Urinary bladder (tissue), 4 donors: Measurements from ENCODE around the gene RNF212B. TPM values are rescaled to one million over a fixed set of nuclear protein-coding genes. Genes with fewer than 3 reads are reported as not detected.

Experiments used
- DNase-seq: peaks from one replicate; pipeline ENCODE4 v3.0.0-alpha.2; 2015; ENCODE audit errors: extremely low spot score
- H3K27ac ChIP-seq: one replicate; pipeline ENCODE4 v1.5.1; 2013; ENCODE audit warnings: low read depth, mild to moderate bottlenecking, moderate library complexity
- H3K36me3 ChIP-seq: one replicate; pipeline ENCODE4 v1.6.1; 2013; ENCODE audit warnings: mild to moderate bottlenecking, moderate library complexity; ENCODE audit not compliant: insufficient read depth
- H3K4me1 ChIP-seq: one replicate; pipeline ENCODE4 v1.6.1; 2013; ENCODE audit warnings: mild to moderate bottlenecking, moderate library complexity; ENCODE audit not compliant: insufficient read depth
- H3K4me3 ChIP-seq: one replicate; pipeline ENCODE4 v1.5.1; 2013; ENCODE audit warnings: low read depth, low read length
- WGBS: extraction: QIAGEN DNeasy Blood & Tissue Kit; methylation state at CpG from one replicate; pipeline ENCODE4 v1.1.7; 2013; 5-methylcytosine and 5-hydroxymethylcytosine counted together
- polyA plus RNA-seq: library from polyadenylated mRNA; stranded (reverse); fragments of 200-250 nt; gene quantifications from one replicate; pipeline ENCODE4 v1.2.3, GENCODE V29; 2013
- total RNA-seq: library from RNA; depleted of rRNA; stranded (reverse); fragments of >200 nt; gene quantifications from one replicate; pipeline ENCODE4 v1.2.3, GENCODE V29; 2014
- donor health status: healthy with polysubstance abuse.
- donor health status: healthy.

The RNF212B gene
- total and polyA plus RNA-seq, 2 donors, result 0.41 TPM; not detected in 1

DNA sequence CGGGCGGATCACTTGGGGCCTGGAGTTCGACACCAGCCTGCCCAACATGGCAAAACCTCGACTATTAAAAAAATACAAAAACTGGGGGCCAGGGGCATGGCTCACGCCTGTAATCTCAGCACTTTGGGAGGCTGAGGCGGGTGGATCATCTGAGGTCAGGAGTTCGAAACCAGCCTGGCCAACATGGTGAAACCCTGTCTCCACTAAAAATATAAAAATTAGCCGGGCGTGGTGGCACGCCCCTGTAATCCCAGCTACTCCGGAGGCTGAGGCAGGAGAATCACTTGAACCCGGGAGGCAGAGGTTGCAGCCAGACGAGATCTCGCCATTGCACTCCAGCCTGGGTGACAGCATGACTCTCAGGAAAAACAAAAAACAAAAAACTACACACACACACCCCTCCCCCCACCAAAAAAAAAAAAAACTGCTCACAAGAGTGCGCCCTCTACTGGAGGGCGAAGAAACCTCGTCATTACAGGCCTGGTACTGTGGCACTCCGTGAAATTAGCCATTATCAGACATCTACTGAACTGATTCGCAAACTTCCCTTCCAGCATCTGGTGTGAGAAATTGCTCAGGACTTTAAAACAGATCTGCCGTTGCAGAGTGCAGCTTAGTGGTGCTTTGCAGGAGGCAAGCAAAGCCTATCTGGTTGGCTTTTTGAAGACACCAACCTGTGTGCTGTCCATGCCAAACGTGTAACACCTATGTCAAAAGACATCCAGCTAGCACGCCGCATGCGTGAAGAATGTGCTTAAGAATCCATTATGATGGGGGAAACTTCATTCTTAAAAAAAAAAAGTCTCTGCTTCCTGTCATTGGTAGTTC, 57.2 kb downstream of the RNF212B start:
- no peaks in the 10 kb centered on the region for H3K36me3 ChIP-seq
- H3K27ac ChIP-seq, result no peak overlapping the region
- H3K4me1 ChIP-seq, result no peaks in the 10 kb centered on the region
- WGBS, result 30% methylated on average over 24 of the region's 24 CpGs
- DNase-seq, result no peak
- H3K4me3 ChIP-seq, result no peak overlapping the region

DNA sequence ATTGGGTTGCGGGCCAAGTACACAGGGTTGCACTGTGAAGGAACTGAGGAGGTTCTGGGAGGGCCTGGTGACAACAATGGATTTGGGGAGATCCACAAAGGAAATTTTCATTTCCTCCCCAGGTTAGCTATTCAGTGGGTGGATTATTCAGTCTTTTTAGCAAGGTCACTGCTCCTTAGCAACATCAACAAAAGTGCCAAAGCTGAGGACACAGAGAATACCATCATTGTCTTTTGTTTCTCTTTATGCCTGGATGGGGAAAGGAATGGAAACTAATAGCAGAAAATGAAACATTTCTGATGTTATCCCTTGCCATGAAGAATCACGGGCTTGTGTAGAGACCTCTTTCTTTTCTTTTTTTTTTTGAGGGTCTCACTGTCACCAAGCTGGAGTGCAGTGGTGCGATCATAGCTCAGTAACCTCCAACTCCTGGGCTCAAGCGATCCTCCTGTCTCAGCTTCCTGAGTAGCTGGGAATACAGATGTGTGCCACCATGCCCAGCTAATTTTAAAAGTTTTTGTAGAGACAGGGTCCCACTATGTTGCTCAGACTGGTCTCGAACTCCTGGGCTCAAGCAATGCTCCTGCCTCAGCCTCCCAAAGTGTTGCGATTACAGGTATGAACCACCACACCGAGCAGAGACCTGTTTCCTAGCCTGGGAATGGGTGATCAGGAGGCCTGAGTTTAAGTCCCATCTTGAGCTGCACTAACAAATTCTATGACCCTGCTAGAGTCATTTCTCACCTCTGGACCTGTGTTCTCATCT, 58.5 kb downstream of the RNF212B start:
- H3K36me3 ChIP-seq, result no peaks in the 10 kb centered on the region
- no peak overlapping the region for H3K4me3 ChIP-seq
- no peak for DNase-seq
- no peak overlapping the region for H3K27ac ChIP-seq
- H3K4me1 ChIP-seq, result no peaks in the 10 kb centered on the region
- WGBS, result 92% methylated on average over 7 of the region's 7 CpGs

DNA sequence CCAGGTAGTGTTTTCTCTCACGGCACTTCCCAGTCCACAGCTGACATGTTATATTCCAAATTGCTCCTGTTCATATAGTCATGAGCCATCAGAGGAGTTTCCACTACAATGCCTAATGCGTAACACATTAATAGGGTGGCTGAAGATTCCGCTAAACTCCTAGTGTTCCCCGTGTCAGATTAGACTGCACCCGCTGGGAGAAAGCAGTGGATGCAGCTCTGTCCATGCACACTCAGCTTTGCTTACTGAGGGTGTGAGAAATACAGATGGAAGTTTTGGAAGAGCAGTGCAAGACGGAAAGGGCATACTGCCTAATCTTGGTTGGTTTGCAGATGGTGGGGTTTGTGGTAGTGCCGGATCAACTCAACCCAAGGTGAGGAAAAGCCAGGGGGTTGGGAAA, 59.4 kb downstream of the RNF212B start:
- Histone ChIP-seq H3K27ac (no peak overlapping the region), H3K36me3 (no peaks in the 10 kb centered on the region), H3K4me1 (no peaks in the 10 kb centered on the region), H3K4me3 (no peak overlapping the region)
- DNase-seq, result no peak
- WGBS, result 93% methylated on average over 7 of the region's 7 CpGs

DNA sequence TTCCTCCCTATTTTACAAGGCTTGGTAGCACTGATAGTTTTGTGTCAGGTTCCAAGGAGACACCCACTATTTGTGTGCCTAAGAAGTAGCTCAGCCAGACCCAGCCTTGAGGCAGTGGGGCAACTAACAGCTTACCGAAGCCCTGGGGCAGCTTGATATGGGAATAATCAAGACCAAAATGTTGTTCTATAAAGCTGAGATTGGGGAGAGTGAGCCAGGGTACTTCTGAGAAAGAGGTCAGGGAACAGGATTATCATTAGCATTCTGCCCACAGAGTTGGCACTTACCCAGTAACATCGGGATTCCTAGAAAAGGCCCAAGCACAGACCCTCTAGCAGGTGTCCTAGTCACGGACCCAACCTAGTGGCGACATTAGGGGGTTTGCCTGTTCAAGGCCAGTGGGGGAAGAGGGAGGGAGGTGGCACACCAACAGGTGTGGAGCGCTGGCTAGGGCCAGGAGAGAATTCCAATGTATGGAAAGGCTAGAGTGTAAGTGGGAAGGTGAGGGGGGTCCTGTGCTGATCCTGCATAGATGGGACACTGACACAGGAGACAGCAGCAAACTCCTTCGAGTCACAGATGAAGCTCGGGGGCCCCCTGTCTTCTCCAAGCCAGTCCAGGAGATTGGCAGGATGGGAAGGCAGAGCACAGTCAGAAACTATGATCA, 60.0 kb downstream of the RNF212B start:
- Histone ChIP-seq H3K27ac (no peak overlapping the region), H3K4me1 (no peaks in the 10 kb centered on the region), H3K36me3 (no peaks in the 10 kb centered on the region), H3K4me3 (no peak overlapping the region)
- 91% methylated on average over 7 of the region's 7 CpGs for WGBS
- no peak for DNase-seq

DNA sequence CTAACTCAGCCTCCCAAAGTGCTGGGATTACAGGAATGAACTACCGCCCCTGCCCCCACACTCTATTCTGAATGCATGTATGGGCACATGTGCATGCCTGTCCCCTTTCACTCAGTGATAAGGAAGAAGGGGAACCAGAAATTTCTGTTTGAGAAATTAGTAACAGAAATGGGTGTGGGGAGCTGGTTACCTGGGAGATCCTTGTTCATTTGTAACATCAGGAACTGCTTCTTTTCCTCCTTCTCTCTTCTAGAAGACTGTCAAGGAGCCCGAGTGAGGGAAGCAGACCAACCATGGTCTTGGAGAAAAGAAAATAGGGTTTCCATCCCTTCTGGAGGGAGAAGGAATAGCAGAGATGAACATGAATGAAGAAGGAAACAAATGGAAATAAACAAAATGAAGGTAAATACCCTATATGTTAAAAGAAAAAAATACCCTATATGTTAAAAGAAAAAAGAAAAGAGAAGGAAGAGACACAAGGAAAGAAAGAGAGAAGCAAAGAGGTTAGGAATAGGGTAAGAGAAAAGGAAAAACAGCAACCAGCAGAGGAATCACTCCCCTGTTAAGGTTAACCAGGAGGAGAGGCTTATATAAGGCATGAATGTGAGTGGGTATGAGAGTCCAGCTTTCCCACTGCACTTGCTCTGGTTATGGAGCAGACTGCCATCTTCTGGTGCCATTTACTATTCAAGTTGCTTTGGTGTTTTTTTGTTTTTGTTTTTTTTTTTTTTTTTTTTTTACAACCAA, 61.6 kb downstream of the RNF212B start:
- 89% methylated on average over 2 of the region's 2 CpGs for WGBS
- DNase-seq, result peak; percentile 78
- Histone ChIP-seq H3K4me3 (no peak overlapping the region), H3K36me3 (no peaks in the 10 kb centered on the region), H3K27ac (peak overlapping the region; percentile 78), H3K4me1 (no peaks in the 10 kb centered on the region)

DNA sequence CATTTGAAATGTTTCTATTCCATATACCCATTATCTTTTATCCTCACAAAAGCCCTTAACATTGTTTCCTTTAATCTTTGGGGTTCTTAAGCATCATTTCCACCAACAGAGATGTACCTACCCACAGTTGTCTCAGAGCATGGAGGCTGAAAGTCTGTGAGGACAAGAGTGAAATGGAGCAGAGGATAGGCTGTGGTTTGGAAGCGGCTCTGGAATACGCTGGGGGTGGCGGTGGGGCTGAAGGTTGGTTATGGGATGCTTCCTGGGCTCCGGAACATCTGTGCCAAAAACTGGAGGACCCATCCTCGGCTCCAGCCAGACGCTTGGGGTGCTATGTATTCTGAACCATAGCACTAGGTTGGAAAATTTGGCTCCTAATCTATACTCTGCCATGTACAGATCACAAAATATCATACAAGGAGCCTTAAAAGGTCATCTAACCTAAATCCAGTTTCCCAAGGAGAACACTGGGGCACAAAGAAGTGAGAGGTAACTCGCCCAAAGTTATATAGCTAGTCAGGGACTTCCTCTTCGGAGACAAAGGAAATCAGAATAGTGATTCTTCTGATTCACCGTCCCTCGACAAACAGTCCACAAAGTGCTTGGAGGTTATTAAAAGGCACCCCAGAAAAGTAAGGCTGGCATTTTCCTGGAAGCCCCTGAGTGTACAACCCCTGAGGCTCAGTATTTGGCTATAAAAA, 62.4 kb downstream of the RNF212B start:
- Histone ChIP-seq H3K4me3 (peak overlapping the region; percentile 52), H3K4me1 (no peaks in the 10 kb centered on the region), H3K36me3 (no peaks in the 10 kb centered on the region), H3K27ac (peak overlapping the region; percentile 90)
- WGBS, result 61% methylated on average over 10 of the region's 10 CpGs
- no peak for DNase-seq

DNA sequence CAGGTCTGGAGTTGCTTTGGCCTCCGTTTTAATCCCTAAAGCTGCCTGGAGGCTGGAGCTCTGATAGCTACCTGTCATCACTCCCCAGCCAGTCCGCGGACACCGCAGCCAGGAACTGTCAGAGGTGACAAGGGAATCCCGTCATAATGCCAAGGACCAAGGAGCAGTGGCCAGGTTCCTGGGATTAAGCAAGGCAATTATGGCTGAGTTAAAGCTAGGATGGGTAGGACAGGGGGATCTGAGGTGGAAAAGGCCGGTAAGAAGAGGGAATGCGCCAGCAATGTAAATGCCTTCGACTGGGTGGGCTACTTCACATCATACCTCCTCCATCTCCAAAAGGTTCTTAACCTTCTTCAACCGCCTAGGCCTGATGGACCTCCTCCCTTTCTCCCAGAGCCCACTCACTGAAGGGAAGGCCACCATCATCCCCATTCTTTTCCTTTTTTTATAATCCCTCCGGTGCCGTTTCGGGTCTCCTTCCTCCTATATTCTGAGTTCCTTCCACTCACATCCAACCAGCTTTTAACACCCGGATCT, 63.0 kb downstream of the RNF212B start:
- Histone ChIP-seq H3K36me3 (no peaks in the 10 kb centered on the region), H3K4me3 (peak overlapping the region; percentile 52), H3K27ac (peak overlapping the region; percentile 90), H3K4me1 (no peaks in the 10 kb centered on the region)
- 3% methylated on average over 13 of the region's 13 CpGs for WGBS
- no peak for DNase-seq

DNA sequence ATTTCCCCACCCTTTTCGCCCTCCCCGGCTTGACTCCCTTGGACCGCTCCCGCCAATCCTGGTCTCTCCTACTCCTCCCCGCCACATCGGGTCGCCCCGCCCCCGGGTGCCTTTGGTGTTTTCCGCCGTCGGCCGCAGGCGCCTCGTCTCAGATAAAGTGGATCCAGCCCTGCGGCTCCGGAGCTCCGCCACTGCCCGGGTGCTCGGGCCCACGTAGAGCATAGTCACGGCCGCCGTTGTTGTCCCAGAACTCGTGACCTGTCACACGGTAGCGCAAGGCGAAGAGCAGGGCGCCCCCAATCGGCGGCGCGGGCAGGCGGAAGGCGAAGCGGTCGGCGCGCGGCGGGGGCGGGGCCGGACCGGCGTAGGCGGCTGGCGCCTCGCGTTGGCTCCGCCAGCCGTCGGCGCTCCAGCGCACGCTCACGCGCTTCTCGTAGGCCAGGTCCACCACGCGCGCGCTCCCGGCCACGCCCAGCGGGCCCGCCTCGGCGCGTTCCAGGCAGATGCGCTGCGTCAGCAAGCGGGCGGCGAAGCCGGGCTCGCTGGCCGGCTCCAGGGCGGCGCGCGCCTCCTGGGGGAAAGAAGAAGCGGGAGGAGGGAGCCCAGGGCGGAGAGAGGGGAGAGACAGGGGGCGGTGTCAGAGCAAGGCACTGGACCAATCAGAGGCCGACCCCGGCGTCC, 63.7 kb downstream of the RNF212B start:
- H3K4me1 ChIP-seq, result no peaks in the 10 kb centered on the region
- WGBS, result under 1% methylated on average over 87 of the region's 87 CpGs

DNA sequence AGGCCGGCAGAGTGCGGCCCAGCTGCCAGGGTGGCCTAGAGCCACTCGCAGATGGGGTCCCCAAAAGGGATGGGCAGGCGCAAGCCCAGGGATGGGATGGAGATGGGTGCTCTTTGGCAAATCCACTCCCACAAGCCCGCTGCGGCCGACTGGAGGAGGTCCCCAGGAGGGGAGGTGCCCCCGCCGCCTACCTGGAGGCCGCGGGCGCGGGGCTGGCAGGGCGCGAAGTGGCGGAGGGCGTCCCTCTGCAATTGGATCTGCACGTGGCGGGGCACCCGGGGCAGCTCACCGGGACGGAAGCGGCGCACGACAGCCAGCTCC, 64.2 kb downstream of the RNF212B start:
- Histone ChIP-seq H3K4me1 (no peaks in the 10 kb centered on the region), H3K36me3 (no peaks in the 10 kb centered on the region), H3K27ac (peak overlapping the region; percentile 90), H3K4me3 (peak overlapping the region; percentile 49)
- no peak for DNase-seq
- under 1% methylated on average over 25 of the region's 25 CpGs for WGBS

More for the DNA sequence above, 63.7 kb downstream of the RNF212B start:
- DNase-seq, result peak; percentile 93
- Histone ChIP-seq H3K4me3 (peak overlapping the region; percentile 52), H3K36me3 (no peaks in the 10 kb centered on the region), H3K27ac (peak overlapping the region; percentile 98)

DNA sequence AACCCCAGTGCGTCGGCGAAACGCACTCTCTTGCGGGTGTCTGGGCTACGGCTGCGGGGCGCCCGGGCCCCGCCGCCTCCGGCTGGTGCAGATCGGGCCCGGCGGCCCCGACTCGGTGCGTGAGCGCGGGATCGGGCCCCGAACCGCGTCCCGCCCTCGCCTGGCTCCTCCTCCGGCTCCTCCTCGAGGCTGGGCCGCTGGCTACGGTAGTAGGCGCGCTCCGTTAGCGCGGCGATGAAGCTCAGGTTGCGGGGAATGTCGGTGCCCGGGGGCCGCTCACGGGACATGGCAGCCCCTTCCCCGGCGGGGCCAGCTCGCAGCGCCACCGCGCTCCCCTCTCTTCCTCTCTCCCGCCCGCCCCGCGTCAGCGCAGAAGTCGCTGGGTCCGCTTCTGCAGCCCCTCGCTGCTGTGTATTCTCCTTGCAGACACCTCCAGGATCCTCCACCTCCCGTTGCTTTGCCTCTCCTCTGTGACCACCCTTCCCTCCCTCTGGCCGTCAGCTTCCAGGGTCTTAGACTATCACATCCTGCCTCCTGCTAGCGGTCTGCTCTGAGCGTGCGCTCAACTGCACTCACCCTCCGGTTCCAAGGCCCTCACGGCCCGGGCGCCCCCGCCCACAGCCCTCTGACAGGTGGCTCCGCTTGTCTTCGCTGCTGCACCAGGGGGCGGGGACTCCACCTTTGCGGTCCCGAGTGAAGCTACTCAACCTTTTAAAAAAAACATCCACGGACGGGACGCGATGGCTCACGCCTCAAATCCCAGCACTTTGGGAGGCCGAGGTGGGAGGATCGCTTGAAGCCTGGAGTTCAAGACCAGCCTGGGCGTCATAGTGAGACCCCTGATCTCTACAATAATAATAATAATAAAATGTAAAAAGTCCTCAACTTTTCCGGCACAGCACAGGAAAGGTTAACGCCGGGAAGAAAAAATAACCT, 64.8 kb downstream of the RNF212B start, which contains the start of gene PPP1R3E:
Gene PPP1R3E, minus strand, starts transcription at position 570 of the 936 bp plus-strand sequence. Its CDS starts 283 bp downstream, at position 287.
- Histone ChIP-seq H3K27ac (peak within 1 kb of the TSS; percentile 90), H3K4me3 (peak within 1 kb of the TSS; percentile 49), H3K36me3 (no peaks in the 10 kb centered on the region), H3K4me1 (no peaks in the 10 kb centered on the region)
- DNase-seq, result no peak
- WGBS, result 3% methylated on average over 81 of the region's 81 CpGs

DNA sequence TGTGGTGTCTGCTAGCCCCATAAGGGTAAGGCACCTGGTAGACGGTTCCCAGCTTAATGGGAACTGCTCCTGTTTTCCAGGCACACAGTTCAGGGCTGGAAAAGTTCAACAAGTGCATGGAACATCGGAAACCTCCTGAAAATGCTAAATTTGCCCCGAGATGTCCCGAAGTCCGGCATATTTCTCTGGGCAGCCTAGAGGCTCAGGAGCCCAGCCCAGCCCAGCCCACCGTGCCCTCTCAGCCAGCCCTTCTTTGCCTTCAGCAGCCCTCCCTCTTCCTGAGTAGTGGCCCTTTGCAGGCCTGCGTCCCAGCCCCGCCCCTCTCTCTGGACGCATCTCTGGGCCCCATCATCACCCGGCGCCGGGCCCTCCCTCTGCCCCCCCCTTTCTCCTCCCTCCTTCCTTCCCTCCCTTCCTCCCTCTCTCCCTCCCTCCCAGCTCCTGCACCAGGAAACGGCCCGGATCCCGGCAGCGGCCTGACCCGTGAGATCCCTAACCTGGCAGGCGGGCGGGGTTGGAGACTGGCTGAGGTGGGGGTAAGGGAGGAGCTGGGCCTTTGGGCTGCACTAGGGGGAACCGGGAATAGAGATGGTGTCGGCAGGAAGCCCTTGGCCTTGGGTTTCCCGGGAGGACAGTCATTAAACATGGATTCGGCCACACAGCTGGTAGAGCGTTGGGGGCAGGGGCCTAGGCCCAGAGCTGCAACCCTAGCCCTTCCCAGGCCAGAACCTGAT, 68.8 kb downstream of the RNF212B start, which contains the start of gene BCL2L2:
Gene BCL2L2, plus strand, starts transcription at position 422 of the 734 bp plus-strand sequence. CDS start 935 bp downstream, outside the sequence.
- DNase-seq, result peak; percentile 86
- Histone ChIP-seq H3K4me3 (peak within 1 kb of the TSS; percentile 56), H3K27ac (peak within 1 kb of the TSS; percentile 73), H3K36me3 (peaks cover 3% of the 10 kb centered on the region), H3K4me1 (no peaks in the 10 kb centered on the region)
- WGBS, result 2% methylated on average over 24 of the region's 24 CpGs
